ENCODE measurements around the gene INF2.

Gene INF2

GRCh38 chr14:104676130-104676693 is 13.2 kb upstream of the INF2 start:
- DNase-seq (ENCODE audit: low read depth in 3 of 3, low spot score in 1 of 3) = no peak

- peak in 1 of 3 donors; percentile 44 for DNase-seq (ENCODE audit: low read depth in 3 of 3, low spot score in 1 of 3)
These were observed 12.5 kb upstream of the INF2 start for GRCh38 chr14:104676694-104677511.

GRCh38 chr14:104677512-104678332 is 11.7 kb upstream of the INF2 start:
- DNase-seq (ENCODE audit: low read depth in 3 of 3, low spot score in 1 of 3) = peak; percentile 40 to 63 (median 62)

GRCh38 chr14:104678346-104678745 is 11.1 kb upstream of the INF2 start:
- DNase-seq (ENCODE audit: low read depth in 3 of 3, low spot score in 1 of 3) = no peak

- no peak for DNase-seq (ENCODE audit: low read depth in 3 of 3, low spot score in 1 of 3)
These were observed 10.3 kb upstream of the INF2 start for GRCh38 chr14:104678901-104679705.

GRCh38 chr14:104680056-104680805 is 9.2 kb upstream of the INF2 start:
- DNase-seq (ENCODE audit: low read depth in 3 of 3, low spot score in 1 of 3) = no peak

GRCh38 chr14:104680806-104681688 is 8.4 kb upstream of the INF2 start:
- DNase-seq (ENCODE audit: low read depth in 3 of 3, low spot score in 1 of 3) = no peak

- DNase-seq (ENCODE audit: low read depth in 3 of 3, low spot score in 1 of 3) = no peak
These were observed 7.7 kb upstream of the INF2 start for GRCh38 chr14:104681689-104682074.

GRCh38 chr14:104682107-104682593 is 7.3 kb upstream of the INF2 start:
- no peak for DNase-seq (ENCODE audit: low read depth in 3 of 3, low spot score in 1 of 3)

- DNase-seq (ENCODE audit: low read depth in 3 of 3, low spot score in 1 of 3) = no peak
These were observed 5.6 kb upstream of the INF2 start for GRCh38 chr14:104683653-104684448.

- DNase-seq (ENCODE audit: low read depth in 3 of 3, low spot score in 1 of 3) = no peak
These were observed 5.0 kb upstream of the INF2 start for GRCh38 chr14:104684449-104684821.

GRCh38 chr14:104685216-104685997 is 4.0 kb upstream of the INF2 start:
- DNase-seq (ENCODE audit: low read depth in 3 of 3, low spot score in 1 of 3) = no peak

GRCh38 chr14:104685998-104686610 is 3.3 kb upstream of the INF2 start:
- no peak for DNase-seq (ENCODE audit: low read depth in 3 of 3, low spot score in 1 of 3)

GRCh38 chr14:104686624-104687517 is 2.5 kb upstream of the INF2 start:
- no peak for DNase-seq (ENCODE audit: low read depth in 3 of 3, low spot score in 1 of 3)

GRCh38 chr14:104687601-104688504 is 1.6 kb upstream of the INF2 start:
- DNase-seq (ENCODE audit: low read depth in 3 of 3, low spot score in 1 of 3) = no peak
